Panc1 (cell line): ENCODE results near the gene TXK. TPM values are rescaled to one million over a fixed set of nuclear protein-coding genes. Genes with fewer than 3 reads are reported as not detected.

ENCODE experiments used
- ATAC-seq: fragments of 200-7000 bp; cut with Tn5 transposase; 2 replicates; pipeline ENCODE4 v1.9.1; 2020; ENCODE audit warnings: mild to moderate bottlenecking, moderate library complexity
- BruUV-seq: library from RNA; stranded (reverse); fragments of 400-500 nt; replicated peaks from 2 replicates; lab custom pipeline; 2021; lab: Mats Ljungman, UMichigan
- CTCF ChIA-PET: fragments of 300-600 bp; sonication (Branson Sonifier 250); formaldehyde crosslinking; loops from one replicate; lab custom pipeline; 2022; ENCODE audit warnings: antibody characterized with exemption; lab: Charles Lee
- POLR2A ChIA-PET: fragments of 300-600 bp; sonication (Branson Sonifier 250); formaldehyde crosslinking; loops from one replicate; lab custom pipeline; 2022; ENCODE audit warnings: antibody characterized with exemption; lab: Charles Lee
- DNase-seq: peaks from one replicate; pipeline ENCODE4 v3.0.0-alpha.2; 2010; ENCODE audit warnings: low read depth, low spot score
- H3K27ac ChIP-seq: 2 replicates; pipeline ENCODE4 v1.5.1; 2011; ENCODE audit warnings: mild to moderate bottlenecking, low read length, inconsistent platforms
- H3K27me3 ChIP-seq: fragments of 200-500 bp; sonication (Bioruptor generic); 2 replicates; pipeline ENCODE4 v1.6.0; 2014; ENCODE audit warnings: low read length, inconsistent platforms; ENCODE audit not compliant: control insufficient read depth, insufficient read depth
- H3K36me3 ChIP-seq: fragments of 200-500 bp; sonication (Bioruptor generic); 2 replicates; pipeline ENCODE4 v1.5.1; 2014; ENCODE audit warnings: inconsistent platforms, mild to moderate bottlenecking, low read length, moderate library complexity; ENCODE audit not compliant: control insufficient read depth, insufficient read depth
- H3K4me1 ChIP-seq: 2 replicates; pipeline ENCODE4 v1.5.1; 2011; ENCODE audit warnings: inconsistent platforms, mild to moderate bottlenecking, low read length, moderate library complexity; ENCODE audit not compliant: control insufficient read depth, insufficient read depth
- H3K4me3 ChIP-seq, 2 experiments: 2 replicates each; pipeline ENCODE4 v1.5.1; 2011 to 2012; ENCODE audit warnings: low read depth in 2 of 2, low read length in 2 of 2, mild to moderate bottlenecking in 2 of 2, inconsistent platforms in 1 of 2, moderate library complexity in 1 of 2
- H3K9me3 ChIP-seq: fragments of 200-500 bp; sonication (Bioruptor generic); 2 replicates; pipeline ENCODE4 v1.5.1; 2014; ENCODE audit warnings: low read depth, mild to moderate bottlenecking, inconsistent platforms, low read length, moderate library complexity; ENCODE audit not compliant: control insufficient read depth, insufficient read depth
- CTCF ChIP-seq: fragments of 450-650 bp; IDR thresholded peaks from 2 replicates; pipeline ENCODE4 v1.5.1; 2017; ENCODE audit warnings: mild to moderate bottlenecking
- POLR2AphosphoS5 ChIP-seq: IDR thresholded peaks from 2 replicates; pipeline ENCODE4 v1.6.1; 2012; ENCODE audit warnings: mild to moderate bottlenecking, low read depth, low read length, moderate library complexity
- REST ChIP-seq, 2 experiments: IDR thresholded peaks; 2 replicates each; pipeline ENCODE4 v1.6.1; 2011 to 2012; ENCODE audit warnings: low read depth in 2 of 2, control low read depth in 1 of 2, low read length in 1 of 2, mild to moderate bottlenecking in 1 of 2, moderate library complexity in 1 of 2; ENCODE audit not compliant: insufficient read depth in 1 of 2
- SIN3A ChIP-seq: IDR thresholded peaks from 2 replicates; pipeline ENCODE4 v1.6.1; 2012; ENCODE audit warnings: low read depth, mild to moderate bottlenecking, low read length, moderate library complexity, borderline replicate concordance; ENCODE audit not compliant: insufficient read depth
- TCF7L2 ChIP-seq: IDR thresholded peaks from 2 replicates; pipeline ENCODE4 v1.6.1; 2011; ENCODE audit warnings: mild to moderate bottlenecking, low read depth, low read length, inconsistent platforms
- in situ Hi-C: cut with HindIII; loops from 2 replicates; pipeline ENCODE4 v1.10.0; 2016; ENCODE audit warnings: low sequenced_read_pairs, low pct_unique_long_range_greater_than_20kb
- intact Hi-C: fragments of 100-400 bp; cut with micrococcal nuclease; formaldehyde crosslinking; loops from one replicate; pipeline ENCODE4 v1.10.0; 2022; ENCODE audit not compliant: unreplicated experiment
- total RNA-seq: library from RNA; stranded (reverse); gene quantifications from one replicate; pipeline ENCODE4 v1.2.1, GENCODE V29; 2021; ENCODE audit not compliant: unreplicated experiment

TXK gene
- total RNA-seq, 1 experiment from 2014 or later = 0.26 TPM

GRCh38 chr4:48068182-48068581 lies 65.9 kb downstream of the TXK start:
- ChIA-PET POLR2A (no interaction called here), CTCF (no interaction called here)
- no peak overlapping the region for H3K27ac ChIP-seq
- no peak overlapping the region for H3K4me3 ChIP-seq
- TF ChIP-seq POLR2AphosphoS5 (no peak), TCF7L2 (no peak), REST (IDR thresholded peaks at IDR 0.05; ENCODE audit: insufficient read depth in 1 of 2, low read depth in 2 of 2, low read length in 1 of 2) (no peak), CTCF (no peak), SIN3A (no peak)
- intact Hi-C loops = no loop called here
- H3K4me1 ChIP-seq = no peaks in the 10 kb centered on the region
- H3K27me3 ChIP-seq = no peaks in the 10 kb centered on the region
- H3K36me3 ChIP-seq = no peaks in the 10 kb centered on the region
- in situ Hi-C loops = no loop called here
- H3K9me3 ChIP-seq = no peaks in the 10 kb centered on the region
- no TSS peak for BruUV-seq
- DNase-seq (no peak), ATAC-seq (no peak)

GRCh38 chr4:48067536-48067935 lies 66.5 kb downstream of the TXK start:
- POLR2A ChIA-PET = no interaction called here
- Histone ChIP-seq H3K27me3 (no peaks in the 10 kb centered on the region), H3K4me3 (no peak overlapping the region), H3K27ac (no peak overlapping the region), H3K9me3 (no peaks in the 10 kb centered on the region), H3K4me1 (no peaks in the 10 kb centered on the region), H3K36me3 (no peaks in the 10 kb centered on the region)
- intact Hi-C loops = no loop called here
- in situ Hi-C loops = no loop called here
- no TSS peak for BruUV-seq
- CTCF ChIA-PET = no interaction called here
- ATAC-seq (no peak), DNase-seq (no peak)
- TF ChIP-seq SIN3A (no peak), REST (IDR thresholded peaks at IDR 0.05; ENCODE audit: insufficient read depth in 1 of 2, low read depth in 2 of 2, low read length in 1 of 2) (no peak), POLR2AphosphoS5 (no peak), CTCF (no peak), TCF7L2 (no peak)
